Fibroblast of mammary gland (primary cell): ENCODE measurements around the gene DKK3.

Experiments used
- DNase-seq: peaks from one replicate; pipeline ENCODE4 v3.0.0-alpha.2; 2010; ENCODE audit warnings: low read depth
- H3K4me3 ChIP-seq: 2 replicates; pipeline ENCODE4 v1.5.1; 2011; ENCODE audit warnings: low read depth, mild to moderate bottlenecking, low read length, moderate library complexity; ENCODE audit not compliant: control insufficient read depth
- TF ChIP-seq, protein P1 (sequence below): conservative IDR thresholded peaks from 2 replicates; pipeline ENCODE4 v1.5.1; 2011; ENCODE audit warnings: low read depth, low read length, inconsistent platforms; ENCODE audit not compliant: control insufficient read depth, insufficient read depth

The DKK3 gene

DNA sequence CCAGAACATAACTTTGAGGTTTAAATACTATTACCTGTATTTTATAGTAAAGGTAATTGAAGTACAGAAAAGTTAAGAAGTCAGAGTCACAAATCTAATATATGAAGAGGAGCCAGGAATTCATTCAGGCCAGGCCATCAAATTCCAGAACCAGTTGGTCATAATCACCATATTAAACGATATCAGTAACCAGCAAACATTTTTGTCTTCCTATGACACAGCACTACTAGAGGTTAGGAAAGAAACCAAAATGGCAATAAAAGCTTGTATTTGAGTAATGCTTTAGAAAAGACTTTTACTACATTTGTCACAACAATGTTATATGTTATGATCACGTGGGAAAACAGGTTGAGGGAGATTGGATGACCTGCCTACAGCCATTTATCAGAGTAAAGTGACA, 62.2 kb downstream of the DKK3 start:
- H3K4me3 ChIP-seq, result no peak overlapping the region
- peak; percentile 47 for DNase-seq
- TF ChIP-seq, protein P1, sequence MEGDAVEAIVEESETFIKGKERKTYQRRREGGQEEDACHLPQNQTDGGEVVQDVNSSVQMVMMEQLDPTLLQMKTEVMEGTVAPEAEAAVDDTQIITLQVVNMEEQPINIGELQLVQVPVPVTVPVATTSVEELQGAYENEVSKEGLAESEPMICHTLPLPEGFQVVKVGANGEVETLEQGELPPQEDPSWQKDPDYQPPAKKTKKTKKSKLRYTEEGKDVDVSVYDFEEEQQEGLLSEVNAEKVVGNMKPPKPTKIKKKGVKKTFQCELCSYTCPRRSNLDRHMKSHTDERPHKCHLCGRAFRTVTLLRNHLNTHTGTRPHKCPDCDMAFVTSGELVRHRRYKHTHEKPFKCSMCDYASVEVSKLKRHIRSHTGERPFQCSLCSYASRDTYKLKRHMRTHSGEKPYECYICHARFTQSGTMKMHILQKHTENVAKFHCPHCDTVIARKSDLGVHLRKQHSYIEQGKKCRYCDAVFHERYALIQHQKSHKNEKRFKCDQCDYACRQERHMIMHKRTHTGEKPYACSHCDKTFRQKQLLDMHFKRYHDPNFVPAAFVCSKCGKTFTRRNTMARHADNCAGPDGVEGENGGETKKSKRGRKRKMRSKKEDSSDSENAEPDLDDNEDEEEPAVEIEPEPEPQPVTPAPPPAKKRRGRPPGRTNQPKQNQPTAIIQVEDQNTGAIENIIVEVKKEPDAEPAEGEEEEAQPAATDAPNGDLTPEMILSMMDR, result no peak

DNA sequence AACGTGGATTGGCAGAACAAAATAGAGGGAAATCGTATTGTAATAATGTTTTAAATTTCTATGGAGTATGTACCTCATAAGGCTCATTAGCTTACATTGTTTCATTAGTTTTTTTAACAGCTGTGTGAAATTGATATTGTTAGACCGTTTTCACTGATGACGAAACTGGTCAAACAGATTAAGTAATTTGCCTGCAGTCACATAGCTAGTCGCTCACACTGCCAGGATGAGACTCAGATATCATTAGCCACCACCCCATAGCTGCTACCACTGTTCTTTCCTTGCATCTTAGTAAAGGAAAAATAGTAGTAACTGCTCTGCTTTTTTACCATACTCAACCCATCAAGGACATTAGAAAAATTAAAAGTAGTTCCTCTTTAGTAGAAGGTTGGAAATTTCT, 64.0 kb downstream of the DKK3 start:
- no peak for DNase-seq

DNA sequence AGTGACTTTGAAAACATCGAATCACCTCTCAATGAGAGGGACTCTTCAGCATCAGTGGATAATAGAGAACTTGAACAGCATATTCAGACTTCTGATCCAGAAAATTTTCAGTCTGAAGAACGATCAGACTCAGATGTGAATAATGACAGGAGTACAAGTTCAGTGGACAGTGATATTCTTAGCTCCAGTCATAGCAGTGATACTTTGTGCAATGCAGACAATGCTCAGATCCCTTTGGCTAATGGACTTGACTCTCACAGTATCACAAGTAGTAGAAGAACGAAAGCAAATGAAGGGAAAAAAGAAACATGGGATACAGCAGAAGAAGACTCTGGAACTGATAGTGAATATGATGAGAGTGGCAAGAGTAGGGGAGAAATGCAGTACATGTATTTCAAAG, 65.8 kb downstream of the DKK3 start:
- TF ChIP-seq, protein P1, result no peak
- DNase-seq, result no peak
- no peak overlapping the region for H3K4me3 ChIP-seq

More for the DNA sequence above, 64.0 kb downstream of the DKK3 start:
- H3K4me3 ChIP-seq, result no peak overlapping the region
- TF ChIP-seq, protein P1, result no peak

DNA sequence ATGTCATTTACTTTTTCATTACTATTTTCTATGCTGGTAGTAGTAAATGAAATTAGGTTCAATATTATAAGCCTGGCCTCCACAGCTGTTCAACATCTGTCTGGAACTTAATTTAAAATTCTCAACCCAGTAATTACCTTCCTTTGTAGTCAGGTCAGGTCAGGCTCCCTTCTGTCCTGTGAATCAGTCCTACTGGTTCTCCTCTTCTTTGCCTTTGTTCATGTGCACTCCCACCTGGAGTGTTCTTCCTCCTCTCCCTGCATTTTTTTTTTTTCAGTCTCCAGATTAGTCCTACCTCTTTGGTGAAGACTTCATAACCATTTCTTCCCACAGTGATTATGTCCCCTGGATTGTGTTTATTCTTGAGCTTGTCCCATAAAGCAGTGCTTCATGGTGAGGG, 67.9 kb downstream of the DKK3 start:
- H3K4me3 ChIP-seq, result no peak overlapping the region
- no peak for DNase-seq
- TF ChIP-seq, protein P1, result no peak

DNA sequence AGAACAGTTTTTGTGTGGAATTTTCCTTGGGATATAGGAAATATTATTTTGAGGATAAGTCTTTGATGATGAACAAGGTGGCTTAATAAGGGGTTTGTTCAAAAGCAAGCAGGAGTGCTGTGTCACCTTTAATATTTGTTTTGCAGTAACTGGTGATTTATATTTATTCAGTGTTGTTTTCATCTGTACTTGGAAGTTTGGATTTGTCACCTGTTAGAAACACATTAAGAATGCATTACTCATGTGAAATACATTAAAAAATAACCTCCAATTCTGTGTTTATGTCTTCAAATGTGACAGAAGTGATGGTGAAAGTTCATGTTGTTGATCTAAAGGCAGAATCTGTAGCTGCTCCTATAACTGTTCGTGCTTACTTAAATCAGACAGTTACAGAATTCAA, 70.5 kb downstream of the DKK3 start:
- H3K4me3 ChIP-seq, result no peak overlapping the region
- peak; percentile 38 for DNase-seq
- TF ChIP-seq, protein P1, result no peak

DNA sequence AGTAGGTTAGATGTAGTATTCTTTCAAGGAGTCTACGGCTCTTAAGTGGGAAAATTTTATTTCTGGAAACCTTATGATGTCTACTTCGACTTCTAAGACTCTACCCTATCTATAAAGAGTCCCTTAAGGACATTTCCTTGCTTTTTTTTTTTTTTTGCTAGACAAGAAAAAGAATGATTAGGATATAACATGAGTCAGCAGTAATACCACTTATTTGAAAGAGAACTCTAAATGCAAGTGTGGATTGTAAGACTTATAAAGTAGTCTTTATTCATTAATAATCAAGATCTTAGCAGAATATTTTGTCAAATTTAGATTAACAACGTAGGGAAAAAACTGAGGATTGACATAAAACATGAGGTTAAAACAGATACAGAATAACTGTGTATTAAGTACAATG, 71.0 kb downstream of the DKK3 start:
- H3K4me3 ChIP-seq, result no peak overlapping the region
- TF ChIP-seq, protein P1, result no peak
- peak; percentile 13 for DNase-seq

DNA sequence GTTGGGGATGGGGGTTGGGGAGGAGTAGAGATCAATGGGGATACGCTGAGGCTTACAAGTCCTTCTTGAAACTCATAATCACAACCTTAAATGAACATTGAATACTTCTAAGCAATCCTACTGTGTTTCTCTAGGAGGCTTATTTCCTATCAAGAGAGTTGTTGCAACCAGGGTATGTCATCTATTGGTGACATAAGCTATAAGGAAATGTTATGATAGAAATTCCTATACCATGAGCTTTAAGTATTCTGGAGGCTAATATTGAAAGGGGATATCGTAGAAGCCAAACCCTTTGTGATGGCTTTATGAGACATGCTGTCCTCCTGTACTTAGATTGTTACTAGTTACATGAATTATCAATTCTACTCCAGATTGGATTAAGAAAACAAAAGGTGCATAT, 72.9 kb downstream of the DKK3 start:
- TF ChIP-seq, protein P1, result no peak
- no peak for DNase-seq
- no peak overlapping the region for H3K4me3 ChIP-seq
